Suprapubic skin (tissue), 4 donors: ENCODE data around the gene ESR2.

Experiments used
- CTCF ChIP-seq, 2 donors: fragments of 200-600 bp in 1 of 2; fragments of 450-650 bp in 1 of 2; sonication (generic) in 1 of 2; IDR thresholded peaks; one replicate each; pipeline ENCODE4 v1.5.1; 2016 to 2019; ENCODE audit warnings: antibody characterized with exemption in 2 of 2, mild to moderate bottlenecking in 1 of 2, moderate library complexity in 1 of 2
- EP300 ChIP-seq: sonication (generic); formaldehyde crosslinking; IDR thresholded peaks from one replicate; pipeline ENCODE4 v1.6.1; 2017; ENCODE audit warnings: antibody characterized with exemption
- POLR2A ChIP-seq, 2 donors: fragments of 450-650 bp; IDR thresholded peaks; one replicate each; pipeline ENCODE4 v1.6.1; 2017; ENCODE audit warnings: antibody characterized with exemption in 2 of 2, mild to moderate bottlenecking in 2 of 2, moderate library complexity in 2 of 2
- POLR2AphosphoS5 ChIP-seq, 3 donors: sonication (generic); formaldehyde crosslinking; IDR thresholded peaks; one replicate each; pipeline ENCODE4 v1.6.1; 2017; ENCODE audit warnings: antibody characterized with exemption in 3 of 3

- TF ChIP-seq CTCF (IDR thresholded peaks at IDR 0.05), result no peak
- no peak for TF ChIP-seq POLR2AphosphoS5 (IDR thresholded peaks at IDR 0.05)
- no peak for TF ChIP-seq POLR2A (IDR thresholded peaks at IDR 0.05)
- TF ChIP-seq EP300, result no peak
Measured at GRCh38 chr14:64255756-64256155, 38.4 kb downstream of the ESR2 start.
